Measurements from ENCODE around the gene ANXA8.

- no peak for TF ChIP-seq MTA2 (IDR thresholded peaks at IDR 0.05; ENCODE audit: low read depth)
- no peak for TF ChIP-seq EP300 (IDR thresholded peaks at IDR 0.05; ENCODE audit: borderline replicate concordance in 1 of 2, control insufficient read depth in 1 of 2, low read depth in 2 of 2, low read length in 2 of 2)
Measured at GRCh38 chr10:47440207-47440606, 43.7 kb downstream of the ANXA8 start.

Measured in GM12878 (cell line).